Measurements from ENCODE around the gene GGTA1. TPM values are rescaled to one million over a fixed set of nuclear protein-coding genes. Genes with fewer than 3 reads are reported as not detected.

GGTA1 gene
- total and polyA plus RNA-seq, 2 of the 8 experiments (the other 6 are each of a cell fraction or from before 2014, with no cell fraction given): not detected

DNA sequence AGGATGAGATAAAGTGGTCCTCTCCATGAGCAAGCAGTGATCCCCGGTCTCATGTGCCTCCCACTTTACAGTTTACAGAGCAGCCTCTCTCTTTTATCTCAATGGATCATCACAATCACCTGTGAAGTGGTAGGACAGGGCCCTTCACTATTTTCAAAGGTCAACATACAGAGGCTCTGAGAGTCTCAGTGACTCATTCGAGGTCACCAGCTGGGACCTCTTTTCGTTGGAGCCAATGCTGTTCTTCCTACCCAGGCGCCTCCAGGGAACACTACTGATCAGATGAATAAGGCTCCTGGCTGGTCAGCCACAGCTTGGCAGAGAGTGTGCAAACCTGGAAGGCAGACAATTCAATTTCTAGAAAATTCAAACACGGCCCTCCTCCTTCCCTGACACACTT, 16.6 kb downstream of the GGTA1 start (continued):
- TF ChIP-seq ATF3 (IDR thresholded peaks at IDR 0.05; ENCODE audit: insufficient read depth, low read depth, low read length): no peak
- no peak for TF ChIP-seq CHD1 (IDR thresholded peaks at IDR 0.05; ENCODE audit: low read depth, low read length)

Measured in H1 (cell line).